Mammary epithelial cell (primary cell): ENCODE data around the gene SOCS4.

Experiments
- EZH2 ChIP-seq: IDR thresholded peaks from 2 replicates; pipeline ENCODE4 v1.6.1; 2012; ENCODE audit warnings: low read length, inconsistent platforms, borderline replicate concordance
- TF ChIP-seq, protein P1 (sequence below), 2 donors: IDR thresholded peaks in 1 of 2; conservative IDR thresholded peaks in 1 of 2; 2 replicates each; pipeline ENCODE4 v1.5.1; 2011 to 2012; ENCODE audit warnings: inconsistent platforms in 2 of 2, low read length in 2 of 2, mild to moderate bottlenecking in 2 of 2, control low read depth in 1 of 2, low read depth in 1 of 2; ENCODE audit not compliant: insufficient read depth in 1 of 2; ENCODE audit errors: extremely low read depth in 1 of 2

DNA sequence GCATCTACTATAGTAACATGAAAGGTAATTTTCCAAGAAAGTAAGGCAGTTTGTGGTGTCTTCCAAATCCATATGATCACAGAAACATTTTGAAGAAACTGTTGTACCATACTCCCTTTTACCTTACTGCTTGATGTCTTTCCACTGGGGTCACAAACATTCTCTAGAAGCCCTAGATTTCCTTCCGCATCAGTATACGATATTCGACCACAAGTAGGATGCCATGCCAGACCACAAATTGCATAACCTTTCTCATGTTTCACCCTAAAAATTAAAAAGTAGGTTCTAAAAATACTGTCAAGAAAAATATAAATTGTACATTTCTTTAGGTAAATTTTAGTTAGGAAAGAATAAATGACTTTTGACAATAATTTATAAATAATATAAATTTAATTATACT, 26.7 kb upstream of the SOCS4 start:
- TF ChIP-seq, protein P1, sequence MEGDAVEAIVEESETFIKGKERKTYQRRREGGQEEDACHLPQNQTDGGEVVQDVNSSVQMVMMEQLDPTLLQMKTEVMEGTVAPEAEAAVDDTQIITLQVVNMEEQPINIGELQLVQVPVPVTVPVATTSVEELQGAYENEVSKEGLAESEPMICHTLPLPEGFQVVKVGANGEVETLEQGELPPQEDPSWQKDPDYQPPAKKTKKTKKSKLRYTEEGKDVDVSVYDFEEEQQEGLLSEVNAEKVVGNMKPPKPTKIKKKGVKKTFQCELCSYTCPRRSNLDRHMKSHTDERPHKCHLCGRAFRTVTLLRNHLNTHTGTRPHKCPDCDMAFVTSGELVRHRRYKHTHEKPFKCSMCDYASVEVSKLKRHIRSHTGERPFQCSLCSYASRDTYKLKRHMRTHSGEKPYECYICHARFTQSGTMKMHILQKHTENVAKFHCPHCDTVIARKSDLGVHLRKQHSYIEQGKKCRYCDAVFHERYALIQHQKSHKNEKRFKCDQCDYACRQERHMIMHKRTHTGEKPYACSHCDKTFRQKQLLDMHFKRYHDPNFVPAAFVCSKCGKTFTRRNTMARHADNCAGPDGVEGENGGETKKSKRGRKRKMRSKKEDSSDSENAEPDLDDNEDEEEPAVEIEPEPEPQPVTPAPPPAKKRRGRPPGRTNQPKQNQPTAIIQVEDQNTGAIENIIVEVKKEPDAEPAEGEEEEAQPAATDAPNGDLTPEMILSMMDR (conservative IDR thresholded peaks at IDR 0.05 in 1 of 2, IDR thresholded peaks at IDR 0.05 in 1 of 2; ENCODE audit: extremely low read depth in 1 of 2, insufficient read depth in 1 of 2, low read depth in 1 of 2, low read length in 2 of 2), result no peak
- no peak for TF ChIP-seq EZH2
